Endothelial cell (in vitro differentiated cells): ENCODE measurements around the gene TWIST2. TPM values are rescaled to one million over a fixed set of nuclear protein-coding genes. Genes with fewer than 3 reads are reported as not detected.

Experiments used
- DNase-seq: peaks from one replicate; pipeline ENCODE4 v3.0.0; 2021; ENCODE audit warnings: low spot score
- H3K27ac Mint-ChIP-seq: one replicate; pipeline ENCODE4 v1.8.0; 2021; ENCODE audit warnings: mixed read lengths, inconsistent platforms; ENCODE audit not compliant: unreplicated experiment
- H3K27me3 Mint-ChIP-seq: one replicate; pipeline ENCODE4 v1.8.0; 2021; ENCODE audit warnings: mild to moderate bottlenecking, moderate library complexity, mixed read lengths, inconsistent platforms; ENCODE audit not compliant: unreplicated experiment
- H3K36me3 Mint-ChIP-seq: one replicate; pipeline ENCODE4 v1.8.0; 2021; ENCODE audit warnings: mild to moderate bottlenecking, low read depth, mixed read lengths, inconsistent platforms; ENCODE audit not compliant: unreplicated experiment
- H3K4me1 Mint-ChIP-seq: one replicate; pipeline ENCODE4 v1.8.0; 2021; ENCODE audit warnings: mild to moderate bottlenecking, mixed read lengths, inconsistent platforms; ENCODE audit not compliant: unreplicated experiment
- H3K4me3 Mint-ChIP-seq: one replicate; pipeline ENCODE4 v1.8.0; 2021; ENCODE audit warnings: mild to moderate bottlenecking, mixed read lengths, inconsistent platforms; ENCODE audit not compliant: unreplicated experiment
- H3K9me3 Mint-ChIP-seq: one replicate; pipeline ENCODE4 v1.8.0; 2021; ENCODE audit warnings: mixed read lengths, inconsistent platforms; ENCODE audit not compliant: unreplicated experiment
- total RNA-seq: library from RNA; stranded (reverse); fragmentation: NEBNext Ultra II Directional; extraction: Animal tissue kit (Norgen Biotek cat#: 25700); gene quantifications from one replicate; pipeline ENCODE4 v1.2.1, GENCODE V29; 2021; ENCODE audit not compliant: unreplicated experiment
- TF ChIP-seq, protein P1 (sequence below): fragments of 200-600 bp; sonication (generic); IDR thresholded peaks from one replicate; pipeline ENCODE4 v1.5.0; 2021; ENCODE audit warnings: antibody characterized with exemption; ENCODE audit not compliant: unreplicated experiment

Gene TWIST2
- total RNA-seq, 1 donor from 2014 or later = not detected

DNA sequence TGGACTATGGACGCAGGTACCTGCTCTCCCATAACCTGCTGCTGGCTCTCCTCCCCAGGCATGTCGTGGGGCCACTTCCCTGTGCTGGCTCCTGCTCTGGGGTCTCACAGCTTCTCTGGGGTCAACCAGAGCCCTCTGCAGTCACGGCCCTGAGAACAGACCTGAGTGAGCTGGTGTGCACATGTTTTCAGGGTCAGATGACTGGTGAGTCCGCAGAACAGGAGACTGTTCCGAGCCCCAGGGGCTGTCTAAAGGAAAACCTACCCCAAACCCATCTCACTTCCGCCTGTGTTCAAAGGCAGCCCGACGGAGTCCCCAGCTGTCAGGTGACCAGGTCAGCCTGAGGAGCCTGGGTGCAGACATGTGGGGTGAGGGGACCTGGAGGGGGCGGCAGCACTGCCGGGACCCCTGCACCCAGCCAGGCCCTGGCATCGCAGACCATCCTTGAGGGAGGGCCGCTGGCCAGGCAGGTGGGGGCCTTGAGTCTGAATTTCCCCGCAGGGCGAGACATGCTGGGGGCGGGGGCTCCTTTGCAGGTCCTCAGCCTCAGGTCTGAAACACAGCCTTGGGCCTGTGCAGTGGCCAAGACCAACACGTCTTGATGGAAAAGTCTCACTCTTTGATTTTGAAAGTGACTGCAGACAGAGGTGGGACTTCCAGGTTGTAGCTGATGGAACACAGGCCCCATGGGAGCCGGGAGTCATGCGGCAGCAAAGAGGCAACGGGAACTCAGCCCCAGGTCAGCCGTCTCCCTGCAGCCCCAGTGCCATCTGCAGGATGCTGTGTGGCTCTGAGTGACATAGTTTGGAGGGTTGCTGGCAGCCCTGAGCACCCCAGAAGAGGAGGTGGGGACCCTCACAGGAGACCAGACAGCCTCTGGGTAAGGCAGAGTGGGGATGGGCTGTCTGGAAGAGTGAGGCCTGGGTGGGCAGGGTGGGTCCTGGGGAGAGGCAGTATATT is 65.3 kb downstream of the TWIST2 start:
- no peak overlapping the region for H3K27ac Mint-ChIP-seq
- peaks cover 10% of the 10 kb centered on the region for H3K27me3 Mint-ChIP-seq
- no peak for DNase-seq
- H3K4me1 Mint-ChIP-seq = peaks cover 2% of the 10 kb centered on the region
- H3K4me3 Mint-ChIP-seq = no peak overlapping the region
- TF ChIP-seq, protein P1, sequence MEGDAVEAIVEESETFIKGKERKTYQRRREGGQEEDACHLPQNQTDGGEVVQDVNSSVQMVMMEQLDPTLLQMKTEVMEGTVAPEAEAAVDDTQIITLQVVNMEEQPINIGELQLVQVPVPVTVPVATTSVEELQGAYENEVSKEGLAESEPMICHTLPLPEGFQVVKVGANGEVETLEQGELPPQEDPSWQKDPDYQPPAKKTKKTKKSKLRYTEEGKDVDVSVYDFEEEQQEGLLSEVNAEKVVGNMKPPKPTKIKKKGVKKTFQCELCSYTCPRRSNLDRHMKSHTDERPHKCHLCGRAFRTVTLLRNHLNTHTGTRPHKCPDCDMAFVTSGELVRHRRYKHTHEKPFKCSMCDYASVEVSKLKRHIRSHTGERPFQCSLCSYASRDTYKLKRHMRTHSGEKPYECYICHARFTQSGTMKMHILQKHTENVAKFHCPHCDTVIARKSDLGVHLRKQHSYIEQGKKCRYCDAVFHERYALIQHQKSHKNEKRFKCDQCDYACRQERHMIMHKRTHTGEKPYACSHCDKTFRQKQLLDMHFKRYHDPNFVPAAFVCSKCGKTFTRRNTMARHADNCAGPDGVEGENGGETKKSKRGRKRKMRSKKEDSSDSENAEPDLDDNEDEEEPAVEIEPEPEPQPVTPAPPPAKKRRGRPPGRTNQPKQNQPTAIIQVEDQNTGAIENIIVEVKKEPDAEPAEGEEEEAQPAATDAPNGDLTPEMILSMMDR = no peak
- H3K9me3 Mint-ChIP-seq = no peaks in the 10 kb centered on the region
- peaks cover 4% of the 10 kb centered on the region for H3K36me3 Mint-ChIP-seq

DNA sequence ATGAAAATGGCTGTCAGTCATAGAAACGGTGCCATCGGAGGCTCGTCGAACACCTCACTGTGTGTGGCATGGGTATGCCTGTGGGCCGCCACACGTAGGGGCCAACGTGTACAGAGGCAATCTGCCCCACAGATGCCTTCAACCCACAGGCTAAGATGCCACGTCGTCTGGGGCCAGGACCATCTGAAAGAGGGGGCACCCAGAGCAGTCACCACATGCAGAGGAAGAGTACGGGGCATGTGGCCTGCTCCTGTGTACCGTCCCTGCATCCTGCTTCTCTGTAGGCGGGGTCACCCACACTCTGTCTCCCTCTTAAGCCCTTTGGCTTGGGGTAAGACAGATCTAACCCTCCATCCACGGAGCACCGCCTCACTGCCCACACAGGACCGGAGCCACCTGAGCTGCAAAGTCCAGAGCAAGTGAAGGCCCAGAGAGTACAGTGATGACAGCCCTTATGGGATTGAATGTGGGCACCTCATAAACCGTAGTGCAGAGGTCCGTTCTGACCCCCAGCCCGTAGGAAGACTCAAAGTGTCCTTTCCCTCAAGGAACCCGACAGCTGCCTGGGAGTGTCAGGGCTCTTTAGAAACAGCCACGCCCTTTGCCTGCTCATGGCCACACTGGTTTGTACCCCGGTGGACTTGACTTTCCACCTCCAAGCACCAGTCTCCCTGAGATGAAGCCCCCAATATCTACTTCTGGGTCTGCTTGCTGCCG is 66.2 kb downstream of the TWIST2 start:
- no peak for DNase-seq
- Mint-ChIP-seq H3K9me3 (no peaks in the 10 kb centered on the region), H3K27ac (no peak overlapping the region), H3K36me3 (peaks cover 4% of the 10 kb centered on the region), H3K4me3 (no peak overlapping the region), H3K4me1 (peaks cover 2% of the 10 kb centered on the region), H3K27me3 (peaks cover 10% of the 10 kb centered on the region)
- TF ChIP-seq, protein P1 = no peak

DNA sequence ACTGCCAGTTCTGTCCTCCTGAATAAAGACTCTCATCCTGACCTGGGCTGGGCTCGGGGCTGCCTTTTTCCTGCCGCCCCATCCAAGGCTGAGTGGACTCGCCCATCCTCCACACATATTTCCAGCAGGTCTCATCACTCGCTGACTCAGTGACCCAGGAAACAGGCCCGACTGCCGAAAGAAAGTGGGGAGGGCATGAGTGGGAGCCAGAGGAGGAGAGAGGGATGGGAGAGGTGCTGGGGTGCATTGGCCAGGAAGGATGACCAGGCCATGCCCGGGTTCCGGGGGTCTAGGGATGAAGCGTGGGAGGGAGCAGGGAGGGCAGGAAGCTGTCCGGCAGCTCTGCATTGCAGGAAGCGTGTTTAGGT is 66.7 kb downstream of the TWIST2 start:
- TF ChIP-seq, protein P1 = no peak
- Mint-ChIP-seq H3K4me1 (peaks cover 2% of the 10 kb centered on the region), H3K4me3 (no peak overlapping the region), H3K36me3 (peaks cover 4% of the 10 kb centered on the region), H3K9me3 (no peaks in the 10 kb centered on the region), H3K27ac (no peak overlapping the region), H3K27me3 (peaks cover 10% of the 10 kb centered on the region)
- no peak for DNase-seq

DNA sequence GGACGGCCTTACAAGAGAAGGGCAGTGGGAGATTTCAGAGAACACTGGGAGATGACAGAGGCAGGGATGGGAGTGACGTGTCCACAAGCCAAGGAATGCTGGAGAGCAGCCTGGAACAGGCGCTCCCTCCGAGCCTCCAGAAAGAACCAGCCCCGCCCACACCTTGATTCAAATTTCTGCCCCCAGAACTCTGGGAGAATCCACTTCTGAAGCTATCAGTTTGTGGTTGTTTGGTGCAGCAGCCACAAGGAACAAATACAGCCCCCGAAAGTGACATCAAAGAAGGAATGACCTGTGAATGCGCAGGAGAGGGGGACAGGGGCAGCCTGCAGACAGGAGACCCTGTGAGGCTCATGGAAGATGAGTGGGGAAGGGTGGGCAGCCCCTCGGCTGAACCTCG is 67.3 kb downstream of the TWIST2 start:
- no peak overlapping the region for H3K27ac Mint-ChIP-seq
- TF ChIP-seq, protein P1 = no peak
- H3K4me3 Mint-ChIP-seq = no peak overlapping the region

More for the DNA sequence above, 67.3 kb downstream of the TWIST2 start:
- Mint-ChIP-seq H3K27me3 (peaks cover 10% of the 10 kb centered on the region), H3K4me1 (peaks cover 2% of the 10 kb centered on the region), H3K36me3 (peaks cover 4% of the 10 kb centered on the region), H3K9me3 (no peaks in the 10 kb centered on the region)
- DNase-seq = no peak
